Progenitor cell of endocrine pancreas (in vitro differentiated cells): Measurements from ENCODE around the gene TOM1L1. TPM values are rescaled to one million over a fixed set of nuclear protein-coding genes. Genes with fewer than 3 reads are reported as not detected.

ENCODE experiments used
- DNase-seq: peaks from one replicate; pipeline ENCODE4 v3.0.0; 2021; ENCODE audit warnings: low spot score; ENCODE audit not compliant: unreplicated experiment
- H3K27ac Mint-ChIP-seq: 2 replicates; pipeline ENCODE4 v1.8.0; 2021; ENCODE audit warnings: mild to moderate bottlenecking, moderate library complexity, mixed read lengths
- H3K27me3 Mint-ChIP-seq: 2 replicates; pipeline ENCODE4 v1.8.0; 2021; ENCODE audit warnings: mixed read lengths
- H3K36me3 Mint-ChIP-seq: 2 replicates; pipeline ENCODE4 v1.8.0; 2022; ENCODE audit warnings: mixed read lengths; ENCODE audit not compliant: insufficient read depth
- H3K4me1 Mint-ChIP-seq: 2 replicates; pipeline ENCODE4 v1.8.0; 2021; ENCODE audit warnings: low read depth, mixed read lengths
- H3K4me3 Mint-ChIP-seq: 2 replicates; pipeline ENCODE4 v1.8.0; 2021; ENCODE audit warnings: low read depth, mild to moderate bottlenecking, moderate library complexity, mixed read lengths
- H3K9me3 Mint-ChIP-seq: 2 replicates; pipeline ENCODE4 v1.8.0; 2021; ENCODE audit warnings: low read depth, mixed read lengths
- CTCF ChIP-seq: fragments of 200-600 bp; sonication (generic); IDR thresholded peaks from one replicate; pipeline ENCODE4 v1.5.0; 2021; ENCODE audit warnings: antibody characterized with exemption, mild to moderate bottlenecking; ENCODE audit not compliant: unreplicated experiment
- total RNA-seq: library from RNA; stranded (reverse); gene quantifications from 2 replicates; pipeline ENCODE4 v1.2.1, GENCODE V29; 2021

Gene TOM1L1
- total RNA-seq, 1 donor from 2014 or later, result 83.1 TPM

DNA sequence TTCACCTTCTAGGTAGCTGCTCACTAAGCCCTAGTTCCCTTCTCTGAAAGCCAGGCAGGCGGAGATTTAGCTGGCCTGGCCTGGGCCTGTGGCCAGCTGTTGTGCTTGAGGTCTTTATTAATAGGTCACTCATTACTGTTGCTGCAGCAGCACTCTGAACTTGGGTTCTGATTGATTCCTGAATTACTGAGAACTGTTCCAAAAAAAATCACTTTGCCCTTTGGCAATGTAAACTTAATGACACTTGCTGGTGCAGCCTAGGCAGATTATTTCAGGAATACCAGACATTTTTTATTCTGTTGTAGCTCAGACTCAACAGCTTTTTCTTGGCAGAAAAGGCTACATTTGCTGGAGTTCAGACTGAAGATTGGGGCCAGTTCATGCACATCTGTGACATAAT, 2.7 kb downstream of the TOM1L1 start:
- no peak for DNase-seq
- H3K27me3 Mint-ChIP-seq, result peaks cover 5% of the 10 kb centered on the region
- no peak for TF ChIP-seq CTCF
- peaks cover 27% of the 10 kb centered on the region for H3K36me3 Mint-ChIP-seq
- H3K9me3 Mint-ChIP-seq, result peaks cover 4% of the 10 kb centered on the region
- no peak overlapping the region for H3K4me3 Mint-ChIP-seq
- H3K4me1 Mint-ChIP-seq, result peaks cover 40% of the 10 kb centered on the region
- H3K27ac Mint-ChIP-seq, result no peak overlapping the region

DNA sequence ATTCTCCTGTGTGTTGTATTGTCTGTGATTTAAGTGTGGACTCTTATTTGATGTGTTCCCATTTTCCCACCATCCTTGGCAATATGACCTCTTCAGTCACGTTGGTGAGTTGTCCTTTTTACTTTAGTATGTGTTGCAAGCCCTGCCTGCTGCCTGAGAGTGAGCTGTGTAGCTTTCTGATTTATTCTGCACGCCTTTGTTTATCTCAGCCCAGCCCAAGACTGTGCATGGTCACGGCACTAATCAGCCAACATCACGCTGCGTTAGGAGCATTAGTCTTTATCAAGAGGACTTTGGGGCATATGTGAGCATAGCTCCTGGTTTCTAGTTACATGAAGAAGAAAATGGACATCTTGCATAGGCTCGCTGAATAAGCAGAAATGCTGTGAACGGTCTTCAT, 6.0 kb downstream of the TOM1L1 start:
- no peak for TF ChIP-seq CTCF
- Mint-ChIP-seq H3K9me3 (peaks cover 4% of the 10 kb centered on the region), H3K36me3 (peaks cover 47% of the 10 kb centered on the region), H3K4me1 (peaks cover 36% of the 10 kb centered on the region), H3K4me3 (no peak overlapping the region), H3K27ac (no peak overlapping the region), H3K27me3 (no peaks in the 10 kb centered on the region)
- DNase-seq, result no peak

DNA sequence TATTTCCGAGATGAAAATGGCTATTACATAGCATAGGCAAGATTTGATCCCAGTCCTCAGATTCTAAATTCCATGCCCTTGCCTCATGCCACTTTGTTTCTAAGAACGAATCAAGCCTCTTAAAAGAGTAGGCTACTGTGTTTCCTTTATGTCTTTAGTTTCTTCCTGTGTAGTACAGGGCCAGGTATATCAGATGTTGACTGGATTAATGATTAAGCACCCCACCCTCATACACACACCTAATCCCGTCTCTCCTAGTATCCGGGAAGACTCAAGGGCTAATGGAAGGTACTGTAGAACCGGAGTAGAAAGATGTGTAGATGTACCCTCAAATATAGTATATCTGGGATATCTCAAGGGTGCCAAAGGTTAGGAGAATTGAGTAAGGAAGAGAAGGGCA, 6.7 kb downstream of the TOM1L1 start:
- Mint-ChIP-seq H3K4me1 (peaks cover 32% of the 10 kb centered on the region), H3K9me3 (peaks cover 4% of the 10 kb centered on the region), H3K4me3 (no peak overlapping the region), H3K36me3 (peaks cover 47% of the 10 kb centered on the region), H3K27me3 (no peaks in the 10 kb centered on the region), H3K27ac (peak overlapping the region; percentile 23)
- TF ChIP-seq CTCF, result no peak
- DNase-seq, result no peak

GRCh38 chr17:54909766-54910165, 9.1 kb downstream of the TOM1L1 start:
- TF ChIP-seq CTCF, result no peak
- Mint-ChIP-seq H3K4me1 (peaks cover 29% of the 10 kb centered on the region), H3K36me3 (peaks cover 56% of the 10 kb centered on the region), H3K4me3 (no peak overlapping the region), H3K27ac (no peak overlapping the region), H3K9me3 (peaks cover 4% of the 10 kb centered on the region), H3K27me3 (no peaks in the 10 kb centered on the region)
- DNase-seq, result no peak

GRCh38 chr17:54916721-54917120, 16.1 kb downstream of the TOM1L1 start:
- Mint-ChIP-seq H3K9me3 (peaks cover 12% of the 10 kb centered on the region), H3K36me3 (peaks cover 56% of the 10 kb centered on the region), H3K4me1 (no peaks in the 10 kb centered on the region), H3K4me3 (no peak overlapping the region), H3K27me3 (no peaks in the 10 kb centered on the region), H3K27ac (peak overlapping the region; percentile 16)
- DNase-seq, result no peak
- no peak for TF ChIP-seq CTCF
